Mesenchymal stem cell (in vitro differentiated cells and primary cell): ENCODE data around the gene HSPB3.
"Not testable (repeated sequence)": the region's sequence is repeated elsewhere in the genome, so short reads cannot be mapped to it uniquely, and the experiment has no call there.

ENCODE experiments used
- DNase-seq: peaks from one replicate; pipeline ENCODE4 v3.0.0-alpha.2; 2013
- H2AFZ ChIP-seq: one replicate; pipeline ENCODE4 v1.6.1; 2013; ENCODE audit warnings: low read depth, mild to moderate bottlenecking, control low read depth, inconsistent platforms, low read length, moderate library complexity
- H2AK5ac ChIP-seq: 2 replicates; pipeline ENCODE4 v1.6.1; 2013; ENCODE audit warnings: low read length, moderate library complexity, mild to moderate bottlenecking, inconsistent platforms; ENCODE audit not compliant: severe bottlenecking
- H2BK120ac ChIP-seq: one replicate; pipeline ENCODE4 v1.6.1; 2013; ENCODE audit warnings: low read depth, mild to moderate bottlenecking, inconsistent platforms, low read length, moderate library complexity
- H2BK12ac ChIP-seq, 2 experiments: one replicate each; pipeline ENCODE4 v1.6.1; 2013; ENCODE audit warnings: inconsistent platforms in 2 of 2, low read length in 2 of 2, mild to moderate bottlenecking in 2 of 2, moderate library complexity in 2 of 2, control low read depth in 1 of 2
- H2BK15ac ChIP-seq: one replicate; pipeline ENCODE4 v1.6.1; 2013; ENCODE audit warnings: mild to moderate bottlenecking, low read depth, inconsistent platforms; ENCODE audit not compliant: poor library complexity, severe bottlenecking
- H2BK5ac ChIP-seq: 2 replicates; pipeline ENCODE4 v1.6.1; 2013; ENCODE audit warnings: low read depth, mild to moderate bottlenecking, low read length, control low read depth, inconsistent platforms; ENCODE audit not compliant: poor library complexity, severe bottlenecking
- H3K14ac ChIP-seq, 2 experiments: one replicate each; pipeline ENCODE4 v1.6.1; 2013; ENCODE audit warnings: inconsistent platforms in 2 of 2, low read length in 2 of 2, control low read depth in 1 of 2, mild to moderate bottlenecking in 1 of 2, moderate library complexity in 1 of 2
- H3K18ac ChIP-seq, 2 experiments: one replicate each; pipeline ENCODE4 v1.6.1; 2013; ENCODE audit warnings: inconsistent platforms in 2 of 2, low read length in 2 of 2, control low read depth in 1 of 2, low read depth in 1 of 2, mild to moderate bottlenecking in 1 of 2
- H3K23ac ChIP-seq, 2 experiments: one replicate each; pipeline ENCODE4 v1.6.1; 2013; ENCODE audit warnings: inconsistent platforms in 2 of 2, low read length in 2 of 2, mild to moderate bottlenecking in 2 of 2, moderate library complexity in 2 of 2, control low read depth in 1 of 2
- H3K27ac ChIP-seq: 2 replicates; pipeline ENCODE4 v1.5.1; 2013; ENCODE audit warnings: mild to moderate bottlenecking, moderate library complexity, low read length, control low read depth, inconsistent platforms; ENCODE audit not compliant: poor library complexity, severe bottlenecking
- H3K27me3 ChIP-seq, 2 experiments: 2 replicates each; pipeline versions ENCODE4 v1.6.1 to v1.7.0; 2013; ENCODE audit warnings: low read length in 2 of 2, mild to moderate bottlenecking in 2 of 2, moderate library complexity in 2 of 2, control low read depth in 1 of 2, inconsistent platforms in 1 of 2; ENCODE audit not compliant: control insufficient read depth in 1 of 2, insufficient read depth in 1 of 2
- H3K36me3 ChIP-seq, 2 experiments: 2 replicates each; pipeline versions ENCODE4 v1.6.1 to v1.7.0; 2013; ENCODE audit warnings: low read length in 2 of 2, control low read depth in 1 of 2, inconsistent platforms in 1 of 2, low read depth in 1 of 2, mild to moderate bottlenecking in 1 of 2; ENCODE audit not compliant: insufficient read depth in 2 of 2, control insufficient read depth in 1 of 2
- H3K4ac ChIP-seq, 2 experiments: one replicate each; pipeline ENCODE4 v1.6.1; 2013; ENCODE audit warnings: inconsistent platforms in 2 of 2, low read length in 2 of 2, mild to moderate bottlenecking in 2 of 2, moderate library complexity in 2 of 2, control low read depth in 1 of 2, low read depth in 1 of 2
- H3K4me1 ChIP-seq: 2 replicates; pipeline ENCODE4 v1.6.1; 2013; ENCODE audit warnings: low read depth, low read length, control low read depth; ENCODE audit not compliant: control insufficient read depth, insufficient read depth
- H3K4me2 ChIP-seq: 2 replicates; pipeline ENCODE4 v1.6.1; 2013; ENCODE audit warnings: low read length, mild to moderate bottlenecking, inconsistent platforms; ENCODE audit not compliant: poor library complexity, severe bottlenecking
- H3K4me3 ChIP-seq, 2 experiments: 2 replicates each; pipeline versions ENCODE4 v1.5.1 to v1.7.0; 2013; ENCODE audit warnings: low read length in 2 of 2, mild to moderate bottlenecking in 2 of 2, control low read depth in 1 of 2, low read depth in 1 of 2; ENCODE audit not compliant: insufficient read depth in 1 of 2
- H3K79me1 ChIP-seq: replicated peaks from 2 replicates; pipeline ENCODE4 v1.6.1; 2013; ENCODE audit warnings: mild to moderate bottlenecking, control low read depth, low read length, inconsistent platforms; ENCODE audit not compliant: poor library complexity, severe bottlenecking
- H3K9ac ChIP-seq: 2 replicates; pipeline ENCODE4 v1.7.0; 2013; ENCODE audit warnings: mild to moderate bottlenecking, low read length, moderate library complexity
- H3K9me3 ChIP-seq: 2 replicates; pipeline ENCODE4 v1.7.0; 2013; ENCODE audit warnings: mild to moderate bottlenecking, low read length; ENCODE audit not compliant: control insufficient read depth
- H4K8ac ChIP-seq: one replicate; pipeline ENCODE4 v1.6.1; 2013; ENCODE audit warnings: inconsistent platforms, mild to moderate bottlenecking, low read length, moderate library complexity
- H4K91ac ChIP-seq: one replicate; pipeline ENCODE4 v1.6.1; 2013; ENCODE audit warnings: mild to moderate bottlenecking, low read length, inconsistent platforms
- WGBS: methylation state at CpG from one replicate; pipeline ENCODE4 v1.1.7; 2013; ENCODE audit warnings: mixed read lengths; 5-methylcytosine and 5-hydroxymethylcytosine counted together

HSPB3 gene

GRCh38 chr5:54425258-54425657 lies 30.2 kb upstream of the HSPB3 start:
- no peak overlapping the region for H2AK5ac ChIP-seq
- H3K4me2 ChIP-seq: no peak overlapping the region

GRCh38 chr5:54426209-54426608 lies 29.3 kb upstream of the HSPB3 start:
- no peak overlapping the region for H3K4me3 ChIP-seq
- H3K9ac ChIP-seq: no peak overlapping the region
- no peak overlapping the region for H3K23ac ChIP-seq
- WGBS: 50% methylated on average over 1 of the region's 1 CpG
- no peak overlapping the region for H2BK5ac ChIP-seq
- peaks cover 6 to 9% of the 10 kb centered on the region in 2 experiments for H3K27me3 ChIP-seq
- H2AK5ac ChIP-seq: no peak overlapping the region
- no peak overlapping the region for H4K8ac ChIP-seq
- H3K4ac ChIP-seq: no peak overlapping the region
- H2BK120ac ChIP-seq: no peak overlapping the region
- H3K9me3 ChIP-seq: no peaks in the 10 kb centered on the region
- no peak for DNase-seq
- no peak overlapping the region for H2BK15ac ChIP-seq
- no peak overlapping the region for H2BK12ac ChIP-seq
- H2AFZ ChIP-seq: no peak overlapping the region
- H3K36me3 ChIP-seq: no peaks in the 10 kb centered on the region
- no peak overlapping the region for H3K27ac ChIP-seq
- H3K4me1 ChIP-seq: no peaks in the 10 kb centered on the region
- H3K18ac ChIP-seq: no peak overlapping the region
- no peak overlapping the region for H3K4me2 ChIP-seq
- no peak overlapping the region for H3K14ac ChIP-seq
- no peaks in the 10 kb centered on the region for H3K79me1 ChIP-seq
- no peak overlapping the region for H4K91ac ChIP-seq

More at GRCh38 chr5:54425258-54425657, 30.2 kb upstream of the HSPB3 start:
- H3K23ac ChIP-seq: no peak overlapping the region
- 79% methylated on average over 2 of the region's 2 CpGs for WGBS
- no peak overlapping the region for H3K14ac ChIP-seq
- no peak overlapping the region for H3K27ac ChIP-seq
- H2BK15ac ChIP-seq: no peak overlapping the region
- no peak overlapping the region for H4K91ac ChIP-seq
- no peak overlapping the region for H4K8ac ChIP-seq
- no peak overlapping the region for H3K9ac ChIP-seq
- H3K9me3 ChIP-seq: no peaks in the 10 kb centered on the region
- no peak overlapping the region for H3K4me3 ChIP-seq
- H3K79me1 ChIP-seq: no peaks in the 10 kb centered on the region
- H2AFZ ChIP-seq: no peak overlapping the region
- no peak overlapping the region for H3K4ac ChIP-seq
- H2BK12ac ChIP-seq: no peak overlapping the region
- no peaks in the 10 kb centered on the region for H3K36me3 ChIP-seq
- no peak overlapping the region for H3K18ac ChIP-seq
- no peak overlapping the region for H2BK5ac ChIP-seq
- no peak overlapping the region for H2BK120ac ChIP-seq
- DNase-seq: no peak
- peaks cover 6% of the 10 kb centered on the region in 2 experiments for H3K27me3 ChIP-seq
- no peaks in the 10 kb centered on the region for H3K4me1 ChIP-seq

GRCh38 chr5:54434650-54435049 lies 20.8 kb upstream of the HSPB3 start:
- H3K79me1 ChIP-seq, H2BK5ac ChIP-seq, H3K14ac ChIP-seq: not testable (repeated sequence)

GRCh38 chr5:54438620-54439389 lies 16.7 kb upstream of the HSPB3 start:
- no peak overlapping the region for H3K27ac ChIP-seq
- no peak overlapping the region for H2AFZ ChIP-seq
- no peaks in the 10 kb centered on the region for H3K9me3 ChIP-seq
- H2BK12ac ChIP-seq: no peak overlapping the region
- no peak overlapping the region for H2BK5ac ChIP-seq
- H4K91ac ChIP-seq: no peak overlapping the region
- no peak overlapping the region for H3K23ac ChIP-seq
- H3K79me1 ChIP-seq: no peaks in the 10 kb centered on the region
- H3K4ac ChIP-seq: no peak overlapping the region
- H3K9ac ChIP-seq: no peak overlapping the region
- 72% methylated on average over 6 of the region's 7 CpGs for WGBS
- no peaks in the 10 kb centered on the region for H3K36me3 ChIP-seq
- no peaks in the 10 kb centered on the region for H3K4me1 ChIP-seq
- no peak overlapping the region for H2BK15ac ChIP-seq
- no peak overlapping the region for H2AK5ac ChIP-seq
- H3K4me3 ChIP-seq: no peak overlapping the region
- no peak for DNase-seq
- no peak overlapping the region for H3K14ac ChIP-seq
- H3K18ac ChIP-seq: no peak overlapping the region
- no peak overlapping the region for H2BK120ac ChIP-seq
- no peak overlapping the region for H3K4me2 ChIP-seq
- H3K27me3 ChIP-seq: peaks cover 0 to 10% of the 10 kb centered on the region in 2 experiments
- H4K8ac ChIP-seq: no peak overlapping the region

More at GRCh38 chr5:54434650-54435049, 20.8 kb upstream of the HSPB3 start:
- peaks cover 0 to 17% of the 10 kb centered on the region in 2 experiments for H3K27me3 ChIP-seq
- not testable (repeated sequence) for H3K9me3 ChIP-seq, H2BK15ac ChIP-seq, H3K23ac ChIP-seq, H3K4me2 ChIP-seq, H3K36me3 ChIP-seq, H3K27ac ChIP-seq, DNase-seq, H2BK12ac ChIP-seq, H4K91ac ChIP-seq, H2BK120ac ChIP-seq, H4K8ac ChIP-seq, H3K9ac ChIP-seq, H3K4me3 ChIP-seq, H3K4me1 ChIP-seq, H3K4ac ChIP-seq, H2AK5ac ChIP-seq, H2AFZ ChIP-seq, H3K18ac ChIP-seq
- 82% methylated on average over 1 of the region's 2 CpGs for WGBS
